MM.1S (cell line): ENCODE measurements around the gene CCL16.

Experiments used
- CTCF ChIP-seq: fragments of 300-600 bp; sonication (generic); IDR thresholded peaks from 2 replicates; pipeline ENCODE4 v1.5.1; 2016; ENCODE audit warnings: antibody characterized with exemption, low read length, mixed read lengths
- EZH2 ChIP-seq: fragments of 300-600 bp; sonication (generic); optimal IDR thresholded peaks from 2 replicates; pipeline ENCODE3; 2017; ENCODE audit warnings: low read depth, mild to moderate bottlenecking, antibody characterized with exemption, low read length, mixed read lengths
- EZH2phosphoT487 ChIP-seq: fragments of 300-600 bp; sonication (generic); IDR thresholded peaks from 2 replicates; pipeline ENCODE4 v1.6.1; 2018; ENCODE audit warnings: antibody characterized with exemption, low read length

- TF ChIP-seq CTCF (no peak), EZH2 (no peak), EZH2phosphoT487 (no peak)
These were observed 38.1 kb upstream of the CCL16 start for GRCh38 chr17:36019423-36019822.
